Pancreas (tissue), 10 donors: Measurements from ENCODE around the gene MACROH2A1. TPM values are rescaled to one million over a fixed set of nuclear protein-coding genes. Genes with fewer than 3 reads are reported as not detected.

ENCODE experiments used
- ATAC-seq, 4 donors: fragments of 200-7000 bp; cut with Tn5 transposase; one replicate each; pipeline versions ENCODE4 v1.8.0 to v1.9.1; 2020; ENCODE audit warnings: mild to moderate bottlenecking in 4 of 4, moderate library complexity in 4 of 4
- DNase-seq, 6 donors: peaks; one replicate each; pipeline ENCODE4 v3.0.0-alpha.2; 2020
- FAIRE-seq: peaks from 2 replicates; lab custom pipeline; 2012; peaks lifted over from hg19 to GRCh38; lab: Jason Lieb, UNC
- H3K27ac ChIP-seq, 4 donors: fragments of 200-600 bp; sonication (generic); 1 replicate in 3 of 4; 2 replicates in 1 of 4; pipeline versions ENCODE4 v1.5.0 to v1.8.0; 2020
- H3K27me3 ChIP-seq, 4 donors: fragments of 200-600 bp; one replicate each; pipeline ENCODE4 v1.8.0; 2021
- H3K36me3 ChIP-seq, 3 donors: fragments of 200-600 bp; sonication (generic) in 1 of 3; one replicate each; pipeline versions ENCODE4 v1.5.0 to v1.8.0; 2020 to 2021
- H3K4me1 ChIP-seq, 3 donors: fragments of 200-600 bp; one replicate each; pipeline ENCODE4 v1.8.0; 2021
- H3K4me3 ChIP-seq, 4 donors: fragments of 200-600 bp; sonication (generic) in 2 of 4; one replicate each; pipeline versions ENCODE4 v1.5.0 to v1.8.0; 2020 to 2021
- H3K9me3 ChIP-seq, 4 donors: fragments of 200-600 bp; one replicate each; pipeline ENCODE4 v1.8.0; 2021
- WGBS, 2 donors: extraction: QIAGEN DNeasy Blood & Tissue Kit; methylation state at CpG; one replicate each; pipeline ENCODE4 v1.1.7; 2013; 5-methylcytosine and 5-hydroxymethylcytosine counted together
- intact Hi-C, 3 donors: fragments of 100-400 bp; cut with DNase I; formaldehyde crosslinking; loops; one replicate each; pipeline versions ENCODE4 v1.11.1 to v1.14.2; 2022
- polyA plus RNA-seq, 2 donors: library from polyadenylated mRNA; stranded (reverse); fragments of 200-250 nt; gene quantifications; one replicate each; pipeline ENCODE4 v1.2.3, GENCODE V29; 2013
- total RNA-seq, 6 donors: library from RNA; stranded (reverse); fragmentation: NEBNext Ultra II Directional in 4 of 6; extraction: Animal tissue kit (Norgen Biotek cat#: 25700) in 4 of 6; gene quantifications; one replicate each; pipeline versions ENCODE4 v1.2.1 to v1.2.4, GENCODE V29; 2021 to 2023
- TF ChIP-seq, protein P1 (sequence below), 4 donors: fragments of 200-600 bp; sonication (generic) in 3 of 4; IDR thresholded peaks; one replicate each; pipeline versions ENCODE4 v1.5.0 to v1.8.0; 2021; ENCODE audit warnings: antibody characterized with exemption in 4 of 4
- donor health status: healthy with polysubstance abuse.
- donor health status: DM: no; HTN: no; CAD: no; lungs with moderate emphysema.
- donor health status: DM: no; HTN: no; CAD: no.
- donor health status: control.
- donor health status: control.
- donor health status: Bipolar disorder and iron deficiency.
- donor health status: DM: yes; HTN: yes; CAD: no.
- donor health status: DM: no; HTN: no; CAD: no.
- donor health status: DM: no; HTN: no; CAD: no.
- donor health status: DM: yes; HTN: yes; CAD: no.

The MACROH2A1 gene
- total and polyA plus RNA-seq, 8 donors, result 25.7 to 72.1 (median 43.7) TPM

DNA sequence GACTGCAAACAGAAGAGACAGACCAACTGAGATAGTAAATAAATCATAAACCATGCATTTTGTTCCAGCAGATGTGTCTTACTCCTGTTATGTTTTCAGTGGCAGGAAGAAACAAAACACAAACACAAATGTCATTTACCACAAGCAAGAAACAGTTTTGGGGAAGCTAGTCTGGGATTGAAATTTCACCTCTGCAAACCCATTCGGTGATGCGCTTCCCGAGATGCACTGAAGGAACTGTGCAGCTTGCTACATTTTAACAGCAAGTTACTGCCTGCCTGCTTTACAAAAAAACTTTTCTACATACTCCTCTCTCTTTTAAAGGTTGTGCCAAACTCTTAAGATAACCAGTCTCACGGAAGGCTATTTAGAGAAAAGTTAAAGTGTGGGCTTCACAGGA, 3.2 kb downstream of the MACROH2A1 start:
- FAIRE-seq, result no peak
- intact Hi-C loops, result no loop called here

DNA sequence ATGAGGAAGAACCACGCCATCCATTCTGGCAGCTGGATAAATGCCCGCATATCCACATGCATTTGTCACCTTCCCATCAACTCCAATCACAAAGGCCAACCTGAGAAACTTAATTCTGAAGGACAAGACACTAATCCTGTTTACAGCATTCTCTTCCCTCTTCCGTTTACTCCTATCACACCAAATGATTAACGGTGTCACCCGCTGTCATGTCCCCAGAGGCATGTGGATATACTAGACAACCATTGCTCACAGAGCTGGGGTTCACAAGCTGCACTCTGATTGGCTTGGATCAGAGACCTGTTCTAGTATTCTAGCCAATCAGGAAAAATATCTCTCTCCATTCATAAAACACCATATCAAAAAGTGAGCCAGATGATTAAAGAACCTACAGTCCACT, 3.6 kb downstream of the MACROH2A1 start:
- FAIRE-seq (no peak), ATAC-seq (no peak), DNase-seq (no peak)
- 52 to 61% methylated on average over 5 of the region's 5 CpGs for WGBS, 2 donors
- Histone ChIP-seq H3K27me3 (no peaks in the 10 kb centered on the region), H3K36me3 (no peaks in the 10 kb centered on the region), H3K9me3 (no peaks in the 10 kb centered on the region), H3K4me3 (no peak overlapping the region), H3K4me1 (peaks cover 0 to 17% (median 8%) of the 10 kb centered on the region in 3 donors), H3K27ac (no peak overlapping the region)
- TF ChIP-seq, protein P1, sequence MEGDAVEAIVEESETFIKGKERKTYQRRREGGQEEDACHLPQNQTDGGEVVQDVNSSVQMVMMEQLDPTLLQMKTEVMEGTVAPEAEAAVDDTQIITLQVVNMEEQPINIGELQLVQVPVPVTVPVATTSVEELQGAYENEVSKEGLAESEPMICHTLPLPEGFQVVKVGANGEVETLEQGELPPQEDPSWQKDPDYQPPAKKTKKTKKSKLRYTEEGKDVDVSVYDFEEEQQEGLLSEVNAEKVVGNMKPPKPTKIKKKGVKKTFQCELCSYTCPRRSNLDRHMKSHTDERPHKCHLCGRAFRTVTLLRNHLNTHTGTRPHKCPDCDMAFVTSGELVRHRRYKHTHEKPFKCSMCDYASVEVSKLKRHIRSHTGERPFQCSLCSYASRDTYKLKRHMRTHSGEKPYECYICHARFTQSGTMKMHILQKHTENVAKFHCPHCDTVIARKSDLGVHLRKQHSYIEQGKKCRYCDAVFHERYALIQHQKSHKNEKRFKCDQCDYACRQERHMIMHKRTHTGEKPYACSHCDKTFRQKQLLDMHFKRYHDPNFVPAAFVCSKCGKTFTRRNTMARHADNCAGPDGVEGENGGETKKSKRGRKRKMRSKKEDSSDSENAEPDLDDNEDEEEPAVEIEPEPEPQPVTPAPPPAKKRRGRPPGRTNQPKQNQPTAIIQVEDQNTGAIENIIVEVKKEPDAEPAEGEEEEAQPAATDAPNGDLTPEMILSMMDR (IDR thresholded peaks at IDR 0.05), result no peak
- intact Hi-C loops, result no loop called here

More for the DNA sequence above, 3.2 kb downstream of the MACROH2A1 start:
- WGBS, 2 donors, result 68 to 77% methylated on average over 4 of the region's 4 CpGs
- no peaks in the 10 kb centered on the region for H3K27me3 ChIP-seq
- ATAC-seq (no peak), DNase-seq (no peak)
- no peaks in the 10 kb centered on the region for H3K36me3 ChIP-seq
- TF ChIP-seq, protein P1 (IDR thresholded peaks at IDR 0.05), result no peak
- H3K4me1 ChIP-seq, result peaks cover 0 to 17% (median 8%) of the 10 kb centered on the region in 3 donors
- H3K9me3 ChIP-seq, result no peaks in the 10 kb centered on the region
- H3K27ac ChIP-seq, result no peak overlapping the region
- H3K4me3 ChIP-seq, result no peak overlapping the region

DNA sequence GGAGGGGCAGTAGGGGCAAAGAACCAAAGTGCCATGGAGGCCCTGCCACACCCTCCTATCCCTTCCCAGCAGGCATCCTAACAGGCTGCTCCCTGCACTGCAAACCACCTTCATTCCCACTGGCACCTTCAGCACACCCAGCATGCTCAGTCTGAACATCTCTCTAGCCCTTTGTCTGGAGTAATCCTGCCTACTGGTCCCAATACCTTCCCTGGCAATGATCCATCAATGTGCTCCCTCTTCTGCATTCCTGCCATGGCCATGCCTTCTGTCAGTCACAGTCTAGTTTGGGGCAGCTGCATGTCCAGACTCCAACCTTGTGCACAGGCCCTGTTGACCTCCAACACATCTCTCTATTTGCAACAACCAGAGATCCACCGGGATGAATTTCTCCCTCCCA, 4.9 kb downstream of the MACROH2A1 start:
- Histone ChIP-seq H3K4me1 (peaks cover 0 to 17% (median 8%) of the 10 kb centered on the region in 3 donors), H3K27me3 (no peaks in the 10 kb centered on the region), H3K9me3 (no peaks in the 10 kb centered on the region), H3K4me3 (no peak overlapping the region), H3K27ac (peak overlapping the region in 1 of 4 donors; percentile 31), H3K36me3 (peaks cover 0 to 2% (median 0%) of the 10 kb centered on the region in 3 donors)
- FAIRE-seq, result no peak
- TF ChIP-seq, protein P1 (IDR thresholded peaks at IDR 0.05), result no peak
- WGBS, 2 donors, result 90 to 93% methylated on average over 1 of the region's 1 CpG
- intact Hi-C loops, result no loop called here
- ATAC-seq, result no peak
- DNase-seq, result no peak

DNA sequence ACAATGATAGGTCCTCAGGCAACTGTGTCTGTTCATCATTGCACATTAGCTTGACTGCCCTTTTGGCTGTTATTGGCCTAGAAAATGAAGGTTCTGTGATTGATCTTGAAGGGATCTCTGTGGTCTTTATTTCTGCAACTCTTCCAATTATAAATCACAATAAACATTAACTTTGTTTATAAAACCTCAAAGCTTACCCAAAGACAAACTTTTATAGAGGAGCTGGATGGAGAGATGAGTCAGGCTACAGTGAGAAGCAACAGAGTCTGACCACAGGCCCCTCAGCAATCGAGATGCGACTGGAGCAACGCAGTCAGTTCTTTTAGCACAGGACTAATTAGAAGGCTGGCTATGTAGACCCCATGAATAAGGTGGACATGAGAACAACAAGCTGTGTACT, 5.3 kb downstream of the MACROH2A1 start:
- FAIRE-seq, result no peak

DNA sequence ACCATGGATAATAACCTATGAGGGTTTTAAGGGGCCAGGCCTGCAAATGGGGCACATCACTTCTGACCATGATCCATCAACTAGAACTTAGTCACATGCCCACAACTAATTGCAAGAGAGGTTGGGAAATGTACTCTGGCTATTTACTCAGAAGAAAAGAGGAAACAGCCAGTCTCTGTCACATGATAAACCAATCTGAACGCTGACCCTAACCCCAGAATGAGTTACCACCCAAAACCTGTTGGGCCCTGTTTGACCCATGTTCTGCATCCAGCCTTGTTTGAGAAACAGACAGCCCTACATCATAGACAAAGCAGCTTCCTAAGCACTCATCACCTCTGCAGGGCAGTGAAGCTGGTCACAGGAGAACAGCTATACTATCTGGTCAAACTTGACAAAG, 5.8 kb downstream of the MACROH2A1 start:
- 82 to 86% methylated on average over 1 of the region's 1 CpG for WGBS, 2 donors
- TF ChIP-seq, protein P1 (IDR thresholded peaks at IDR 0.05), result no peak

More for the DNA sequence above, 5.3 kb downstream of the MACROH2A1 start:
- TF ChIP-seq, protein P1 (IDR thresholded peaks at IDR 0.05), result no peak
- WGBS, 2 donors, result 92 to 96% methylated on average over 3 of the region's 3 CpGs
- H3K27ac ChIP-seq, result peak overlapping the region in 1 of 4 donors; percentile 31
- no peak overlapping the region for H3K4me3 ChIP-seq
- H3K9me3 ChIP-seq, result no peaks in the 10 kb centered on the region
- H3K27me3 ChIP-seq, result no peaks in the 10 kb centered on the region
- intact Hi-C loops, result no loop called here
- no peak for DNase-seq
- H3K36me3 ChIP-seq, result peaks cover 0 to 6% (median 0%) of the 10 kb centered on the region in 3 donors
- no peak for ATAC-seq
- H3K4me1 ChIP-seq, result peaks cover 0 to 17% (median 8%) of the 10 kb centered on the region in 3 donors

More for the DNA sequence above, 5.8 kb downstream of the MACROH2A1 start:
- Histone ChIP-seq H3K9me3 (no peaks in the 10 kb centered on the region), H3K27ac (peak overlapping the region in 1 of 4 donors; percentile 31), H3K4me3 (no peak overlapping the region), H3K4me1 (peaks cover 0 to 17% (median 8%) of the 10 kb centered on the region in 3 donors), H3K36me3 (peaks cover 0 to 7% (median 0%) of the 10 kb centered on the region in 3 donors), H3K27me3 (no peaks in the 10 kb centered on the region)
- FAIRE-seq, result no peak
- ATAC-seq, result peak in 2 of 4 donors; percentile 35 to 47
- intact Hi-C loops, result no loop called here
- no peak for DNase-seq
